ENCODE results near the gene TAF12. TPM values are rescaled to one million over a fixed set of nuclear protein-coding genes. Genes with fewer than 3 reads are reported as not detected.

Gene TAF12
- total and polyA plus RNA-seq, 10 of the 15 experiments (the other 5 are each of a cell fraction or from before 2014, with no cell fraction given), result 18.3 to 43.3 (median 28.6) TPM

DNA sequence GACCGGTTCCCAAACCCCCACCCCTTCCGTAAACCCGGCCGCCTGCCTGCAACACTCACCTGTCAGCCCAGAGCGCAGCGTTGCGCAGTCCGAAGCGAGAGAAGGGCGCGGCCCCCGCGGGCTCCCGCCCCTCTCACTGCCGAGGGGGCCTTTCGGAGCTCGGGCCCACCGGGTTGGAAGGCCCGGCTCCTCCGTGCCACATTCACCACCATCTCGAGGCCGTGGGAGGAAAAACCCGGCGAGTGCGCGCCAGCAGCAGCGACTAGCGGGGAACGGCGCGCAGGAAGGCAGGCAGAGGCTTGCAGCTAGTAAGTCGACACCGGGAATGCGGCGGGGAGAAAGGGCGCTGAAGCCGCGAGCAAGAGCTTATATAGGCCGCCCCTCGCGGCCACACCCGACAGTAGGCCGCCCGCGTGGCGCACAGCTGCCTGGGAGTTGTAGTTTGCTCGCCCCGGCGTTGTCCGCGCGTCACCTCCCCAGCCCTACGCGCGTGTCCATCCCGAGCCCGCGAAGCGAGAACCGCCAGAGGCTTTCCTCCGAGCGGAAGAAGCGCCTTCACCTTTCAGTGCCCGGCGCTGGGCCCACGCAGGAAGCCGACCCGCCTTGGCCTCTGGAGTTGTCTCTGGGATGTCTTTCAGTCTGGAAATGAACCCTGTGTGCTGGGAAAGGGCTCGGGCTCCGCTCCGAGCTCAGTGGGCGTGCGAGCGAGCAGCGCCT is 61.2 kb downstream of the TAF12 start (continued):
- TF ChIP-seq, protein P1, sequence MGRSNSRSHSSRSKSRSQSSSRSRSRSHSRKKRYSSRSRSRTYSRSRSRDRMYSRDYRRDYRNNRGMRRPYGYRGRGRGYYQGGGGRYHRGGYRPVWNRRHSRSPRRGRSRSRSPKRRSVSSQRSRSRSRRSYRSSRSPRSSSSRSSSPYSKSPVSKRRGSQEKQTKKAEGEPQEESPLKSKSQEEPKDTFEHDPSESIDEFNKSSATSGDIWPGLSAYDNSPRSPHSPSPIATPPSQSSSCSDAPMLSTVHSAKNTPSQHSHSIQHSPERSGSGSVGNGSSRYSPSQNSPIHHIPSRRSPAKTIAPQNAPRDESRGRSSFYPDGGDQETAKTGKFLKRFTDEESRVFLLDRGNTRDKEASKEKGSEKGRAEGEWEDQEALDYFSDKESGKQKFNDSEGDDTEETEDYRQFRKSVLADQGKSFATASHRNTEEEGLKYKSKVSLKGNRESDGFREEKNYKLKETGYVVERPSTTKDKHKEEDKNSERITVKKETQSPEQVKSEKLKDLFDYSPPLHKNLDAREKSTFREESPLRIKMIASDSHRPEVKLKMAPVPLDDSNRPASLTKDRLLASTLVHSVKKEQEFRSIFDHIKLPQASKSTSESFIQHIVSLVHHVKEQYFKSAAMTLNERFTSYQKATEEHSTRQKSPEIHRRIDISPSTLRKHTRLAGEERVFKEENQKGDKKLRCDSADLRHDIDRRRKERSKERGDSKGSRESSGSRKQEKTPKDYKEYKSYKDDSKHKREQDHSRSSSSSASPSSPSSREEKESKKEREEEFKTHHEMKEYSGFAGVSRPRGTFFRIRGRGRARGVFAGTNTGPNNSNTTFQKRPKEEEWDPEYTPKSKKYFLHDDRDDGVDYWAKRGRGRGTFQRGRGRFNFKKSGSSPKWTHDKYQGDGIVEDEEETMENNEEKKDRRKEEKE (IDR thresholded peaks at IDR 0.05), result no peak
- no peak for TF ChIP-seq EZH2 (IDR thresholded peaks at IDR 0.05; ENCODE audit: borderline replicate concordance, control insufficient read depth, low read depth, low read length)
- TF ChIP-seq YY1 (IDR thresholded peaks at IDR 0.05; ENCODE audit: low read depth, low read length), result peak; percentile 81
- 0 out of 2 replicates have a peak, but pooled peaks have one; percentile 30 for TF ChIP-seq GABPA (IDR thresholded peaks at IDR 0.05; ENCODE audit: low read depth)
- TF ChIP-seq MEF2B (IDR thresholded peaks at IDR 0.05; ENCODE audit: partially characterized antibody, poor library complexity, severe bottlenecking), result peak; percentile 44
- TF ChIP-seq POLR2AphosphoS5 (IDR thresholded peaks at IDR 0.05; ENCODE audit: low read length), result peak; percentile 100
- peak; percentile 97 for TF ChIP-seq LARP7 (IDR thresholded peaks at IDR 0.05)
- TF ChIP-seq, protein P2, sequence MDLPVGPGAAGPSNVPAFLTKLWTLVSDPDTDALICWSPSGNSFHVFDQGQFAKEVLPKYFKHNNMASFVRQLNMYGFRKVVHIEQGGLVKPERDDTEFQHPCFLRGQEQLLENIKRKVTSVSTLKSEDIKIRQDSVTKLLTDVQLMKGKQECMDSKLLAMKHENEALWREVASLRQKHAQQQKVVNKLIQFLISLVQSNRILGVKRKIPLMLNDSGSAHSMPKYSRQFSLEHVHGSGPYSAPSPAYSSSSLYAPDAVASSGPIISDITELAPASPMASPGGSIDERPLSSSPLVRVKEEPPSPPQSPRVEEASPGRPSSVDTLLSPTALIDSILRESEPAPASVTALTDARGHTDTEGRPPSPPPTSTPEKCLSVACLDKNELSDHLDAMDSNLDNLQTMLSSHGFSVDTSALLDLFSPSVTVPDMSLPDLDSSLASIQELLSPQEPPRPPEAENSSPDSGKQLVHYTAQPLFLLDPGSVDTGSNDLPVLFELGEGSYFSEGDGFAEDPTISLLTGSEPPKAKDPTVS (IDR thresholded peaks at IDR 0.05; ENCODE audit: low read depth, low read length), result no peak
- TF ChIP-seq BCL11A (IDR thresholded peaks at IDR 0.05; ENCODE audit: low read depth, low read length), result no peak
- TF ChIP-seq, protein P3, sequence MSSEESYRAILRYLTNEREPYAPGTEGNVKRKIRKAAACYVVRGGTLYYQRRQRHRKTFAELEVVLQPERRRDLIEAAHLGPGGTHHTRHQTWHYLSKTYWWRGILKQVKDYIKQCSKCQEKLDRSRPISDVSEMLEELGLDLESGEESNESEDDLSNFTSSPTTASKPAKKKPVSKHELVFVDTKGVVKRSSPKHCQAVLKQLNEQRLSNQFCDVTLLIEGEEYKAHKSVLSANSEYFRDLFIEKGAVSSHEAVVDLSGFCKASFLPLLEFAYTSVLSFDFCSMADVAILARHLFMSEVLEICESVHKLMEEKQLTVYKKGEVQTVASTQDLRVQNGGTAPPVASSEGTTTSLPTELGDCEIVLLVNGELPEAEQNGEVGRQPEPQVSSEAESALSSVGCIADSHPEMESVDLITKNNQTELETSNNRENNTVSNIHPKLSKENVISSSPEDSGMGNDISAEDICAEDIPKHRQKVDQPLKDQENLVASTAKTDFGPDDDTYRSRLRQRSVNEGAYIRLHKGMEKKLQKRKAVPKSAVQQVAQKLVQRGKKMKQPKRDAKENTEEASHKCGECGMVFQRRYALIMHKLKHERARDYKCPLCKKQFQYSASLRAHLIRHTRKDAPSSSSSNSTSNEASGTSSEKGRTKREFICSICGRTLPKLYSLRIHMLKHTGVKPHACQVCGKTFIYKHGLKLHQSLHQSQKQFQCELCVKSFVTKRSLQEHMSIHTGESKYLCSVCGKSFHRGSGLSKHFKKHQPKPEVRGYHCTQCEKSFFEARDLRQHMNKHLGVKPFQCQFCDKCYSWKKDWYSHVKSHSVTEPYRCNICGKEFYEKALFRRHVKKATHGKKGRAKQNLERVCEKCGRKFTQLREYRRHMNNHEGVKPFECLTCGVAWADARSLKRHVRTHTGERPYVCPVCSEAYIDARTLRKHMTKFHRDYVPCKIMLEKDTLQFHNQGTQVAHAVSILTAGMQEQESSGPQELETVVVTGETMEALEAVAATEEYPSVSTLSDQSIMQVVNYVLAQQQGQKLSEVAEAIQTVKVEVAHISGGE (CRISPR knock-in tag; IDR thresholded peaks at IDR 0.05), result no peak
- 0 out of 2 replicates have a peak, but pooled peaks have one; percentile 1 for TF ChIP-seq RFX5 (IDR thresholded peaks at IDR 0.05; ENCODE audit: low read depth, low read length)
- TF ChIP-seq HDAC6 (IDR thresholded peaks at IDR 0.05; ENCODE audit: unreplicated experiment), result peak; percentile 94
- no peak for TF ChIP-seq JUNB (IDR thresholded peaks at IDR 0.05)
- peak; percentile 92 for TF ChIP-seq ZBED1 (IDR thresholded peaks at IDR 0.05; ENCODE audit: borderline replicate concordance)
- no peak for TF ChIP-seq FOS (IDR thresholded peaks at IDR 0.05; ENCODE audit: borderline replicate concordance, extremely low read depth, insufficient read length)
- 0 out of 4 replicates have a peak, but pooled peaks of 1 of the 2 experiments have one; percentile 22 for TF ChIP-seq EP300 (IDR thresholded peaks at IDR 0.05; ENCODE audit: borderline replicate concordance in 1 of 2, control insufficient read depth in 1 of 2, low read depth in 2 of 2, low read length in 2 of 2)
- TF ChIP-seq, protein P4, sequence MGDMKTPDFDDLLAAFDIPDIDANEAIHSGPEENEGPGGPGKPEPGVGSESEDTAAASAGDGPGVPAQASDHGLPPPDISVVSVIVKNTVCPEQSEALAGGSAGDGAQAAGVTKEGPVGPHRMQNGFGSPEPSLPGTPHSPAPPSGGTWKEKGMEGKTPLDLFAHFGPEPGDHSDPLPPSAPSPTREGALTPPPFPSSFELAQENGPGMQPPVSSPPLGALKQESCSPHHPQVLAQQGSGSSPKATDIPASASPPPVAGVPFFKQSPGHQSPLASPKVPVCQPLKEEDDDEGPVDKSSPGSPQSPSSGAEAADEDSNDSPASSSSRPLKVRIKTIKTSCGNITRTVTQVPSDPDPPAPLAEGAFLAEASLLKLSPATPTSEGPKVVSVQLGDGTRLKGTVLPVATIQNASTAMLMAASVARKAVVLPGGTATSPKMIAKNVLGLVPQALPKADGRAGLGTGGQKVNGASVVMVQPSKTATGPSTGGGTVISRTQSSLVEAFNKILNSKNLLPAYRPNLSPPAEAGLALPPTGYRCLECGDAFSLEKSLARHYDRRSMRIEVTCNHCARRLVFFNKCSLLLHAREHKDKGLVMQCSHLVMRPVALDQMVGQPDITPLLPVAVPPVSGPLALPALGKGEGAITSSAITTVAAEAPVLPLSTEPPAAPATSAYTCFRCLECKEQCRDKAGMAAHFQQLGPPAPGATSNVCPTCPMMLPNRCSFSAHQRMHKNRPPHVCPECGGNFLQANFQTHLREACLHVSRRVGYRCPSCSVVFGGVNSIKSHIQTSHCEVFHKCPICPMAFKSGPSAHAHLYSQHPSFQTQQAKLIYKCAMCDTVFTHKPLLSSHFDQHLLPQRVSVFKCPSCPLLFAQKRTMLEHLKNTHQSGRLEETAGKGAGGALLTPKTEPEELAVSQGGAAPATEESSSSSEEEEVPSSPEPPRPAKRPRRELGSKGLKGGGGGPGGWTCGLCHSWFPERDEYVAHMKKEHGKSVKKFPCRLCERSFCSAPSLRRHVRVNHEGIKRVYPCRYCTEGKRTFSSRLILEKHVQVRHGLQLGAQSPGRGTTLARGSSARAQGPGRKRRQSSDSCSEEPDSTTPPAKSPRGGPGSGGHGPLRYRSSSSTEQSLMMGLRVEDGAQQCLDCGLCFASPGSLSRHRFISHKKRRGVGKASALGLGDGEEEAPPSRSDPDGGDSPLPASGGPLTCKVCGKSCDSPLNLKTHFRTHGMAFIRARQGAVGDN (IDR thresholded peaks at IDR 0.05), result peak; percentile 97

Measured in GM12878 (cell line).